PC-9 (cell line): ENCODE data around the gene SHANK1. TPM values are rescaled to one million over a fixed set of nuclear protein-coding genes. Genes with fewer than 3 reads are reported as not detected.

Experiments
- BruUV-seq: library from RNA; stranded (reverse); fragments of 400-500 nt; replicated peaks from 2 replicates; lab custom pipeline; 2021; lab: Mats Ljungman, UMichigan
- CTCF ChIA-PET: fragments of 300-600 bp; sonication (Branson Sonifier 250); formaldehyde crosslinking; loops from one replicate; lab custom pipeline; 2022; ENCODE audit warnings: antibody characterized with exemption; lab: Charles Lee
- POLR2A ChIA-PET: fragments of 300-600 bp; sonication (Branson Sonifier 250); formaldehyde crosslinking; loops from one replicate; lab custom pipeline; 2022; ENCODE audit warnings: antibody characterized with exemption; ENCODE audit not compliant: unreplicated experiment; lab: Charles Lee
- DNase-seq, 2 experiments: peaks; one replicate each; pipeline versions ENCODE4 v3.0.0 to v3.0.0-alpha.2; 2015 to 2022; ENCODE audit warnings: mixed read lengths in 1 of 2
- H2AFZ ChIP-seq: fragments of 200-600 bp; sonication (generic); 2 replicates; pipeline ENCODE4 v1.8.1; 2017; ENCODE audit warnings: antibody characterized with exemption
- H3F3A ChIP-seq: fragments of 200-600 bp; sonication (generic); 2 replicates; pipeline ENCODE4 v1.8.1; 2017; ENCODE audit warnings: antibody characterized with exemption, mild to moderate bottlenecking, low read depth; ENCODE audit not compliant: insufficient read depth
- H3K27ac ChIP-seq: fragments of 200-600 bp; sonication (generic); 2 replicates; pipeline ENCODE4 v1.6.1; 2016; ENCODE audit warnings: mixed run types
- H3K27me3 ChIP-seq: fragments of 200-600 bp; sonication (generic); 2 replicates; pipeline ENCODE4 v1.6.1; 2016; ENCODE audit warnings: low read depth, mixed run types; ENCODE audit not compliant: insufficient read depth
- H3K36me3 ChIP-seq: fragments of 200-600 bp; sonication (generic); 2 replicates; pipeline ENCODE4 v1.6.1; 2016; ENCODE audit warnings: low read depth, mixed run types
- H3K4me1 ChIP-seq: fragments of 200-600 bp; sonication (generic); replicated peaks from 2 replicates; pipeline ENCODE4 v1.6.1; 2016; ENCODE audit warnings: mixed run types; ENCODE audit not compliant: insufficient read depth
- H3K4me2 ChIP-seq: fragments of 200-600 bp; sonication (generic); 2 replicates; pipeline ENCODE4 v1.6.1; 2017; ENCODE audit warnings: mixed run types
- H3K4me3 ChIP-seq: fragments of 200-600 bp; sonication (generic); 2 replicates; pipeline ENCODE4 v1.6.1; 2016; ENCODE audit warnings: mixed run types
- H3K79me2 ChIP-seq: fragments of 200-600 bp; sonication (generic); 2 replicates; pipeline ENCODE4 v1.6.1; 2017; ENCODE audit warnings: low read depth, mixed run types
- H3K9me2 ChIP-seq: fragments of 200-600 bp; sonication (generic); 2 replicates; pipeline ENCODE4 v1.8.1; 2017; ENCODE audit warnings: mild to moderate bottlenecking; ENCODE audit not compliant: insufficient read depth
- H3K9me3 ChIP-seq: fragments of 200-600 bp; sonication (generic); 2 replicates; pipeline ENCODE4 v1.8.1; 2016; ENCODE audit warnings: low read depth; ENCODE audit not compliant: insufficient read depth
- H4K20me1 ChIP-seq: fragments of 200-600 bp; sonication (generic); 2 replicates; pipeline ENCODE4 v1.8.1; 2017; ENCODE audit not compliant: insufficient read depth
- CTCF ChIP-seq: fragments of 200-600 bp; sonication (generic); conservative IDR thresholded peaks from 2 replicates; pipeline ENCODE4 v1.6.1; 2017; ENCODE audit warnings: mixed run types, antibody characterized with exemption, mild to moderate bottlenecking, moderate library complexity
- EZH2 ChIP-seq: fragments of 200-600 bp; sonication (generic); IDR thresholded peaks from 2 replicates; pipeline ENCODE4 v1.8.0; 2017; ENCODE audit warnings: antibody characterized with exemption, low read depth
- intact Hi-C: fragments of 100-400 bp; cut with micrococcal nuclease; formaldehyde crosslinking; loops from one replicate; pipeline ENCODE4 v1.10.0; 2022; ENCODE audit not compliant: unreplicated experiment
- total RNA-seq: library from RNA; stranded (reverse); gene quantifications from 2 replicates; pipeline ENCODE4 v1.2.3, GENCODE V29; 2021

SHANK1 gene
- total RNA-seq, 1 experiment from 2014 or later = not detected

GRCh38 chr19:50629801-50630200, 89.8 kb downstream of the SHANK1 start:
- Histone ChIP-seq H2AFZ (no peak overlapping the region), H3K4me2 (no peak overlapping the region), H3F3A (no peaks in the 10 kb centered on the region), H3K4me1 (no peaks in the 10 kb centered on the region), H3K27me3 (peaks cover 88% of the 10 kb centered on the region), H4K20me1 (no peaks in the 10 kb centered on the region; the same call in none of the 2 replicates), H3K9me3 (peaks cover 11% of the 10 kb centered on the region), H3K9me2 (no peaks in the 10 kb centered on the region), H3K36me3 (no peaks in the 10 kb centered on the region), H3K27ac (no peak overlapping the region), H3K4me3 (no peak overlapping the region), H3K79me2 (no peaks in the 10 kb centered on the region)
- no peak for DNase-seq
- CTCF ChIA-PET = no interaction called here
- TF ChIP-seq EZH2 (no peak), CTCF (no peak)
- BruUV-seq = no TSS peak
- intact Hi-C loops = no loop called here
- POLR2A ChIA-PET = no interaction called here

- H3K27me3 ChIP-seq = peaks cover 92% of the 10 kb centered on the region
- no peaks in the 10 kb centered on the region; the same call in none of the 2 replicates for H4K20me1 ChIP-seq
- ChIA-PET POLR2A (no interaction called here), CTCF (no interaction called here)
- H3K4me1 ChIP-seq = no peaks in the 10 kb centered on the region
- no peak overlapping the region for H2AFZ ChIP-seq
- H3K4me3 ChIP-seq = no peak overlapping the region
- H3K79me2 ChIP-seq = no peaks in the 10 kb centered on the region
- no TSS peak for BruUV-seq
- no peak overlapping the region for H3K27ac ChIP-seq
- DNase-seq = no peak
- H3F3A ChIP-seq = no peaks in the 10 kb centered on the region
- no peaks in the 10 kb centered on the region for H3K9me2 ChIP-seq
- intact Hi-C loops = no loop called here
- TF ChIP-seq EZH2 (no peak), CTCF (no peak)
- H3K9me3 ChIP-seq = peaks cover 11% of the 10 kb centered on the region
- H3K36me3 ChIP-seq = no peaks in the 10 kb centered on the region
- no peak overlapping the region for H3K4me2 ChIP-seq
These were observed 90.4 kb downstream of the SHANK1 start for GRCh38 chr19:50629194-50629593.

- H3F3A ChIP-seq = no peaks in the 10 kb centered on the region
- ChIA-PET POLR2A (no interaction called here), CTCF (no interaction called here)
- no peaks in the 10 kb centered on the region for H3K4me1 ChIP-seq
- H3K27me3 ChIP-seq = peaks cover 98% of the 10 kb centered on the region
- H4K20me1 ChIP-seq = no peaks in the 10 kb centered on the region; the same call in none of the 2 replicates
- no peak for DNase-seq
- intact Hi-C loops = no loop called here
- H3K4me2 ChIP-seq = no peak overlapping the region
- no peaks in the 10 kb centered on the region for H3K36me3 ChIP-seq
- H3K27ac ChIP-seq = no peak overlapping the region
- H3K79me2 ChIP-seq = no peaks in the 10 kb centered on the region
- H3K9me3 ChIP-seq = peaks cover 4% of the 10 kb centered on the region
- no TSS peak for BruUV-seq
- H3K4me3 ChIP-seq = no peak overlapping the region
- TF ChIP-seq EZH2 = no peak
- no peak for TF ChIP-seq CTCF
- no peak overlapping the region for H2AFZ ChIP-seq
- no peaks in the 10 kb centered on the region for H3K9me2 ChIP-seq
These were observed 91.1 kb downstream of the SHANK1 start for GRCh38 chr19:50628551-50628950.
